Epithelial cell of prostate (primary cell): ENCODE data around the gene ACSS3.

Experiments used
- DNase-seq: peaks from one replicate; pipeline ENCODE4 v3.0.0-alpha.2; 2011; ENCODE audit warnings: low read depth, low spot score
- H3K27ac ChIP-seq: fragments of 450-650 bp; 2 replicates; pipeline ENCODE4 v1.5.1; 2017; ENCODE audit warnings: mild to moderate bottlenecking

The ACSS3 gene

DNA sequence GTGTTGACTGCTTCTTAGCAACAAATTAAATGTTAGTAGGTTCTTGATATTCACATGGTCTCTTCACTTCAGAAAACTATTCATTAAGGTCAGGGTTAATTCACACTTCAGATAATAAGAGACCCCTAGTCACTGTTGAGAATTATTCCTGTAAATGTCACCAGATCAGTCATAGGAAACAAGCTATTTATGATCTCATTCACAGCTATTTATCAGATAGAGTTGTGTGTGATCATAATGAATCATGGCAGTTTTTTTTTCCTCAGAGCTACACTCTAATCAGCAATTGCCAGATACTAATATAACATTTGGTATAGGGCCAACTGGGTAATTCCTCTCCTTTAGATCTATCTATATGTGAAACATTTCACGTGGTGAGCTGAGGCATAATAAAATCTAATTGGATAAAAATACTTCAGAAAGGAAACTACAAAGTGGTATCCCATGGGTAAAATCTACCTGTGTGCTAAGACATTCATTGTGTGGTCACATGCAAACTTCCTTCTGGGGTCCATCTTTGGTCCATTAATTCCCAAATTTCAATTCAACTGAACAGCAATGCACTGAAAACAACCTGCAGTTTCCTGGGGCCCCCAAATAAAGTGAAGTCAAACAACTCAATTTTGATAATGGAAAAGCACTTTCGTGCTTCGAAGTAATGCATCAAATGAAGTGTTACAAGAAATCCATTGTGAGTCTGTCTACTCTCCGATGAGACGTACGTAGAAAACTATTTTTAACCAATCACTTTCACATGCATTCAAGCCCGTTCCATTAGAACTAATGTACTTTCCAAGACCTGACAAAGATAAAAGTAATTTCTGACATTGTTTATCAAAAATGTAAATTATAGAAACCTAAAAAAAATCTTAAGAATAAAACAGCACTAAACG, 197.0 kb downstream of the ACSS3 start:
- DNase-seq, result no peak

DNA sequence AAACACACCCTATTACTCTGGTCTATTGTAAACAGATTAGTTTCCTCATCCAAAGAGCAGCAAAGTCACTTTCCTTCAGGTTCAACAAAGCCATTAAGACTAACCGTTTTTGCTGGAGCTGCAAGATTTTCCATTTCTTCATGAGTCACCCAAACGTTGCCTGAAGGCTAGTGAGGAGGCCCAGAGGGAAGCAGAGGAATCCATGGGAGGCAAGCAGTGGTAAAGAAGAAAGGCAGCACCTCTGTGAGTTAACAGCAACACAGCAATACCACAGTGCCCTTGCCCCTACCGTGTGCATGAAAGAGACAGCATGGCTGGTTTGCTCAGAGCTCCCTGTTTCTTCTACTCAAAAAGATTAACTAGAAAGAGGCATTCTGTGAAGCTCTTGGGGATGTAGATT, 206.3 kb downstream of the ACSS3 start:
- DNase-seq, result no peak
- H3K27ac ChIP-seq, result no peak overlapping the region

More for the DNA sequence above, 197.0 kb downstream of the ACSS3 start:
- no peak overlapping the region for H3K27ac ChIP-seq

DNA sequence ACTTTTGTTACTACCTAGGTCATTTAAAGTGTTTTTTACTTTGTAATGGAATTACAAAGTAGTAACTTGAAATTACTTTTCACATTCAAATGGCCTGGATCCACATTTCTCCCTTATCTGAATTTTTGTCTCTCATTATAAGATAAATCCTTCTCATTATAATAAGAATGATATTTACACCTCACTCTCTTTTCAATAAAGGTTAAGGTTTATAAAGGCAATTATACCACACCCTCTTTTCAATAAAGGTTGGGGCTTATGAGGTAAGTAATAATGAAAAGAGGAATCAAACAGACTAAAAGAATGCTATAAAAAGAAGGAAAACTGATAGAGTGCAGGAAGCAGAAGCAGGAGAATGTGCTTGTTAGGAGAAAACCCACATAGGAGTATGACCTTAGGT, 210.8 kb downstream of the ACSS3 start:
- no peak overlapping the region for H3K27ac ChIP-seq
- no peak for DNase-seq

DNA sequence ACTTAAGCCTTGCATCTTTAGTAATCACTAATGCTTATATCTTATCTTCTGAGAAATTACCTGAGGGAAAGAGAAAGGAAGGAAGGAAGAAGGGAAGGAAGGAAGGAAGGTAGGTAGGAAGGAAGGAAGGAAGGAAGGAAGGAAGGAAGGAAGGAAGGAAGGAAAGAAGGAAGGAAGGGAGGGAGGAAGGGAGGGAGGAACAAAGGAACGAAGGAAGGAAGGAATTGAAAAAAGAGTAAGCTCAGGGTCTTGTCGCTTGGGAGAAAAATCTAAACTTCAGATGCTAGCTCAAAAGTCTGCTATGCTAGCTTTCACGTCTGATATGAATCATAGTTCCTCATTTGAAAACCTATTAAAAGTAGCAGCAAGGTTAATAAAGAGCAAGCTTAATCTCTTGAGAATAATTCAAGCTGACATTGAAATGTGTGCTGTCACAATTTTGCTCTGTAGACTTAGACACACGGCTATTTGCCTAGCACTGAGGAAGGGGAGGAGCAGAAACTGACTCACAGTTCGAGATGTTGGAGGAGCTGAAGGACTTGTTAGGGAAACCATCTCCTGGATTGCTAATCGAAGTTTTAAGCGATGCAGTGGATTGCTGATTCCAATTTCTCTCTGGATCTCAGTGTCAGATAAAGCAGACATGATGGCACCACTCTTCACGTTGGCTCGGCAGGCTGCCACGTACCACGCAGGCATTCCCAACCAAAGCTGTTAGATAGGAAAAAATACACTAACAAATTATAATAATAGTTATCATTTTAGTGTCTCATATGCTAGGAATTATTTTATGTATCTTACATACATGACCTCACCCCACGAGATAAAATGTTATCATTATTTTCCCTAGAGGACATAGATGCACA, 216.7 kb downstream of the ACSS3 start:
- DNase-seq, result no peak
- no peak overlapping the region for H3K27ac ChIP-seq

DNA sequence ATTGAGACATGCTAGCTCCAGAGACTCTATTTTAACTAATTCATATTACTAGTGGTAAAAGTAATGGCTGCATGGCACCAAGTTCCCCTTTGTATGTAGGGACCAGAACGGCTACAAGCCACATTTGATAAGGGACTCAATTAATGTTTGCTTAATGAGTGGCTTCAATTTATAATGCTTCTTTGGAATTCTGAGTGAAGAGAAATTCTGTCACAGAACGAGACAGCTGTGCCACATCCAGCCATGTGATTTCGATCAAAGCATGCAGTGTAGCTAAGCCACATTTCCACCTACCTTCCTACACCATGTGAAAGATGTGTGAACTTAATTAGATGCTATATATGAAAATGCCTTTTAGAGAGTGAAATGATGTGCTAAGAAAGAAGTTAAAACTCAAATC, 217.4 kb downstream of the ACSS3 start:
- H3K27ac ChIP-seq, result no peak overlapping the region
- DNase-seq, result no peak

DNA sequence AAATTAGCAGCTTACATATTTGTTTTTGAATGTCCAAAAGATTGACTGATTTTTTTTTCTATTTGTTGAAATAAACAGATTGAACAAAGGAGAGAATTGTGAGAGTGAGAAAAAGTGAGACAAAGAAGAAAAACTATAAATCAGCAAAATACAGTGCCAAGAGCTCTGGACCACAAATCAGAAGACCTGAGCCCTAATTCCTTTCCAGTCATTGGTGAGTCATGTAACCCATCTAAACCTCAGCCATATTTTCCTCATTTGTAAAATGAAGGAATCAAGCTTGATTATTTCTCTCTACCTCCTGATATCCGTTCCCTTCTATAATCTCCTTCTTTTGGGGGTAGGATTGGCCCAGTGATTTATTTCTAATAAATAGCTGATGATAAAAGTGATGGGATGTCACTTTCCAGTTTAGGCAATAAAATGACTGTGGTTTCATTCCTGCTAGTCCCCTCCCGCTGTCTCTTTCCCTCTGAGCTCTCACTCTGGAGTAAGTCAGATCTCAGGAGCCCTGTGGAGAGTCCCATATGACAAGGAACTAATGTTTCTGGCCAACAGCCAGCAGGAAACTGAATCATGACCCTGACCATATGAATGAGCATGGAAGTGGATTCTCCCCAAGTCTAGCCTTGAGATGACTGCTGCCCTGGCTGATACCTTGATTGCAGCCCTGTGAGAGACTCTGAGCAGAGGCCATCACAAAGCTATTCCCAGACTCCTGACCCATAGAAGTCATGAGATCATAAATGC, 218.9 kb downstream of the ACSS3 start:
- H3K27ac ChIP-seq, result no peak overlapping the region
- DNase-seq, result no peak

DNA sequence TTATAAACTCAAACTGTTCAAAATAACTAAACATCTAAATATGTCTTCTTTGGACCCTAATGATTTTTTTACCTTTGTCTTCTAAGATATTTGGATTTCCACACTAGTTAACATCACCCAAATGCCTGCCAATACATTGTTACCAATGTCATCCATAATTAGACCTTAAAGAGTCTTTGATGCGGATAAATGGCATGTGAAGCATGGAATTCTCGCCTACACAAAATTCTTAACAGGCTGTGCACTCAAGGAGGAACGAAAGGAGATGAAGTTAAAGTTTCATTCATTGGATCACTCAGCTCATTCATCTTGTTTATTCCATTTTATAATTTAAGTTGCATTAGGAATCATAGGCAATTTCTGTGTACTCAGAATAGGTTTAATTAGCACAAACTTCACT, 219.7 kb downstream of the ACSS3 start:
- H3K27ac ChIP-seq, result no peak overlapping the region

DNA sequence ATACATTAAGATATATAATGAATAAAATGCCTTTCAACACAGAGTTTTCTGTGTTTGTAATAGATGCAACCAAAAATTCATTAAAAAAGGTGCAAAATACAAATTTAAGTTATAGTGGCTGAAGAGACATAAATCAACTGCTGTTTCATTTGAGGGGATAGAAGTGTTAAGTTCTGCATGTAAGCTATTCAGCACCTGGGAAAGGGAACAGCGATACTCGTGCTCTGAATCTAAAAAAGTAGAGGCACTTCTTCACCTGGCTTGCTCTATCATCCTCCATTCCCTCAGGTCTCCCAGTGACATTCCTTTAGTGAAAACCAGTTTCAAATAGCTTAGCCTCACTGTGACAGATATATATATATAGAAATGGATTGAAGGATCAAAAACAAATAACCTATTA, 222.6 kb downstream of the ACSS3 start:
- no peak for DNase-seq

More for the DNA sequence above, 219.7 kb downstream of the ACSS3 start:
- no peak for DNase-seq

DNA sequence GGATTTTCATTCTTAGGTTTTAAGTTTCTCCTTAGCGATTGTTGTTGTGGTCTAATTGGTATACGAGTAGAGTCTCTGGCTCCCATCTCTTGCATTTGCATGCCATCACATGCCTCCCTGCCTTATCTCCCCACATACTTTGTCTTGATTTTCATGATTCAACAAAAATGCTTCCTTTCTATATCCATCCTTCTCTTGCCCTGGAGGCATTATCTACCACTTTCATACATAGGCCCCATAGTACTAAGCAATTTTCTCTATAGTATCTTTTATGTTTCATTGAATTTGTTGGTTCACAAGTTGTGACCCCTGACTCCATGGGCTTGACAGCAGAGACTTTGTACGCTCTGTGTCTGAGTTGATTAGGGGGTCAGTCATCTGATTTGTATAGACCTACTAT, 226.1 kb downstream of the ACSS3 start:
- H3K27ac ChIP-seq, result no peak overlapping the region
- no peak for DNase-seq

More for the DNA sequence above, 222.6 kb downstream of the ACSS3 start:
- H3K27ac ChIP-seq, result no peak overlapping the region
